ENCODE data around the gene SNX33.
"Not testable (repeated sequence)": the region's sequence is repeated elsewhere in the genome, so short reads cannot be mapped to it uniquely, and the experiment has no call there.

SNX33 gene

GRCh38 chr15:75678324-75678690, 30.6 kb downstream of the SNX33 start:
- not testable (repeated sequence) for H3K4me3 ChIP-seq (ENCODE audit: low read length); H3K27me3 ChIP-seq (ENCODE audit: control insufficient read depth, insufficient read depth, low read length); H3K9me3 ChIP-seq (replicated peaks; ENCODE audit: low read length); H3K9ac ChIP-seq (ENCODE audit: low read depth, low read length); H3K36me3 ChIP-seq (ENCODE audit: insufficient read depth, low read length); H3K4me2 ChIP-seq (ENCODE audit: low read length)
- H3K4me1 ChIP-seq (ENCODE audit: control insufficient read depth, insufficient read depth, low read length) = peaks cover 12% of the 10 kb centered on the region

- H3K4me1 ChIP-seq (ENCODE audit: control insufficient read depth, insufficient read depth, low read length) = no peaks in the 10 kb centered on the region
- no peak overlapping the region for H3K4me2 ChIP-seq (ENCODE audit: low read length)
- no peaks in the 10 kb centered on the region for H3K9me3 ChIP-seq (replicated peaks; ENCODE audit: low read length)
- no peaks in the 10 kb centered on the region for H3K36me3 ChIP-seq (ENCODE audit: insufficient read depth, low read length)
- no peak overlapping the region for H3K4me3 ChIP-seq (ENCODE audit: low read length)
- no peak overlapping the region for H3K9ac ChIP-seq (ENCODE audit: low read depth, low read length)
- H3K27me3 ChIP-seq (ENCODE audit: control insufficient read depth, insufficient read depth, low read length) = no peaks in the 10 kb centered on the region
These were observed 32.5 kb downstream of the SNX33 start for GRCh38 chr15:75680007-75680789.

GRCh38 chr15:75682181-75683135, 34.7 kb downstream of the SNX33 start:
- Histone ChIP-seq H3K4me3 (ENCODE audit: low read length) (no peak overlapping the region), H3K4me1 (ENCODE audit: control insufficient read depth, insufficient read depth, low read length) (no peaks in the 10 kb centered on the region), H3K4me2 (ENCODE audit: low read length) (no peak overlapping the region), H3K9ac (ENCODE audit: low read depth, low read length) (no peak overlapping the region), H3K27me3 (ENCODE audit: control insufficient read depth, insufficient read depth, low read length) (no peaks in the 10 kb centered on the region), H3K9me3 (replicated peaks; ENCODE audit: low read length) (no peaks in the 10 kb centered on the region), H3K36me3 (ENCODE audit: insufficient read depth, low read length) (no peaks in the 10 kb centered on the region)

GRCh38 chr15:75683646-75684312, 36.1 kb downstream of the SNX33 start:
- H3K4me3 ChIP-seq (ENCODE audit: low read length); H3K4me2 ChIP-seq (ENCODE audit: low read length); H3K27me3 ChIP-seq (ENCODE audit: control insufficient read depth, insufficient read depth, low read length); H3K9ac ChIP-seq (ENCODE audit: low read depth, low read length); H3K4me1 ChIP-seq (ENCODE audit: control insufficient read depth, insufficient read depth, low read length); H3K36me3 ChIP-seq (ENCODE audit: insufficient read depth, low read length); H3K9me3 ChIP-seq (replicated peaks; ENCODE audit: low read length): not testable (repeated sequence)

- no peaks in the 10 kb centered on the region for H3K27me3 ChIP-seq (ENCODE audit: control insufficient read depth, insufficient read depth, low read length)
- H3K9me3 ChIP-seq (replicated peaks; ENCODE audit: low read length) = no peaks in the 10 kb centered on the region
- H3K36me3 ChIP-seq (ENCODE audit: insufficient read depth, low read length) = no peaks in the 10 kb centered on the region
- H3K4me1 ChIP-seq (ENCODE audit: control insufficient read depth, insufficient read depth, low read length) = no peaks in the 10 kb centered on the region
- no peak overlapping the region for H3K4me3 ChIP-seq (ENCODE audit: low read length)
- no peak overlapping the region for H3K9ac ChIP-seq (ENCODE audit: low read depth, low read length)
- no peak overlapping the region for H3K4me2 ChIP-seq (ENCODE audit: low read length)
These were observed 36.9 kb downstream of the SNX33 start for GRCh38 chr15:75684648-75685047.

GRCh38 chr15:75685195-75685594, 37.5 kb downstream of the SNX33 start:
- no peaks in the 10 kb centered on the region for H3K27me3 ChIP-seq (ENCODE audit: control insufficient read depth, insufficient read depth, low read length)
- H3K4me2 ChIP-seq (ENCODE audit: low read length) = no peak overlapping the region
- H3K4me3 ChIP-seq (ENCODE audit: low read length) = no peak overlapping the region
- no peak overlapping the region for H3K9ac ChIP-seq (ENCODE audit: low read depth, low read length)
- no peaks in the 10 kb centered on the region for H3K36me3 ChIP-seq (ENCODE audit: insufficient read depth, low read length)
- no peaks in the 10 kb centered on the region for H3K9me3 ChIP-seq (replicated peaks; ENCODE audit: low read length)
- no peaks in the 10 kb centered on the region for H3K4me1 ChIP-seq (ENCODE audit: control insufficient read depth, insufficient read depth, low read length)

- H3K4me1 ChIP-seq (ENCODE audit: control insufficient read depth, insufficient read depth, low read length); H3K9ac ChIP-seq (ENCODE audit: low read depth, low read length); H3K9me3 ChIP-seq (replicated peaks; ENCODE audit: low read length); H3K4me3 ChIP-seq (ENCODE audit: low read length); H3K4me2 ChIP-seq (ENCODE audit: low read length); H3K36me3 ChIP-seq (ENCODE audit: insufficient read depth, low read length); H3K27me3 ChIP-seq (ENCODE audit: control insufficient read depth, insufficient read depth, low read length): not testable (repeated sequence)
These were observed 38.5 kb downstream of the SNX33 start for GRCh38 chr15:75686212-75686642.

GRCh38 chr15:75687486-75688277, 40.0 kb downstream of the SNX33 start:
- Histone ChIP-seq H3K4me2 (ENCODE audit: low read length) (no peak overlapping the region), H3K36me3 (ENCODE audit: insufficient read depth, low read length) (no peaks in the 10 kb centered on the region), H3K4me3 (ENCODE audit: low read length) (no peak overlapping the region), H3K9ac (ENCODE audit: low read depth, low read length) (no peak overlapping the region), H3K27me3 (ENCODE audit: control insufficient read depth, insufficient read depth, low read length) (no peaks in the 10 kb centered on the region), H3K4me1 (ENCODE audit: control insufficient read depth, insufficient read depth, low read length) (no peaks in the 10 kb centered on the region), H3K9me3 (replicated peaks; ENCODE audit: low read length) (no peaks in the 10 kb centered on the region)

- H3K4me2 ChIP-seq (ENCODE audit: low read length) = no peak overlapping the region
- H3K9me3 ChIP-seq (replicated peaks; ENCODE audit: low read length) = no peaks in the 10 kb centered on the region
- H3K27me3 ChIP-seq (ENCODE audit: control insufficient read depth, insufficient read depth, low read length) = no peaks in the 10 kb centered on the region
- peaks cover 2% of the 10 kb centered on the region for H3K4me1 ChIP-seq (ENCODE audit: control insufficient read depth, insufficient read depth, low read length)
- no peak overlapping the region for H3K4me3 ChIP-seq (ENCODE audit: low read length)
- H3K9ac ChIP-seq (ENCODE audit: low read depth, low read length) = no peak overlapping the region
- no peaks in the 10 kb centered on the region for H3K36me3 ChIP-seq (ENCODE audit: insufficient read depth, low read length)
These were observed 40.5 kb downstream of the SNX33 start for GRCh38 chr15:75688278-75688557.

GRCh38 chr15:75688831-75689230, 41.1 kb downstream of the SNX33 start:
- no peak overlapping the region for H3K4me3 ChIP-seq (ENCODE audit: low read length)
- no peaks in the 10 kb centered on the region for H3K36me3 ChIP-seq (ENCODE audit: insufficient read depth, low read length)
- H3K9ac ChIP-seq (ENCODE audit: low read depth, low read length) = no peak overlapping the region
- H3K9me3 ChIP-seq (replicated peaks; ENCODE audit: low read length) = no peaks in the 10 kb centered on the region
- H3K4me1 ChIP-seq (ENCODE audit: control insufficient read depth, insufficient read depth, low read length) = peaks cover 8% of the 10 kb centered on the region
- no peak overlapping the region for H3K4me2 ChIP-seq (ENCODE audit: low read length)
- H3K27me3 ChIP-seq (ENCODE audit: control insufficient read depth, insufficient read depth, low read length) = no peaks in the 10 kb centered on the region

GRCh38 chr15:75689429-75689828, 41.7 kb downstream of the SNX33 start:
- H3K4me3 ChIP-seq (ENCODE audit: low read length); H3K36me3 ChIP-seq (ENCODE audit: insufficient read depth, low read length); H3K9me3 ChIP-seq (replicated peaks; ENCODE audit: low read length); H3K4me2 ChIP-seq (ENCODE audit: low read length); H3K27me3 ChIP-seq (ENCODE audit: control insufficient read depth, insufficient read depth, low read length); H3K9ac ChIP-seq (ENCODE audit: low read depth, low read length): not testable (repeated sequence)
- H3K4me1 ChIP-seq (ENCODE audit: control insufficient read depth, insufficient read depth, low read length) = peaks cover 14% of the 10 kb centered on the region
